ENCODE results near the gene DGKZ.

- TF ChIP-seq CTCF (conservative IDR thresholded peaks at IDR 0.05; ENCODE audit: low read depth in 2 of 2) (peak; percentile 71 to 85), REST (IDR thresholded peaks at IDR 0.05; ENCODE audit: unreplicated experiment) (no peak), NANOG (IDR thresholded peaks at IDR 0.05; ENCODE audit: borderline replicate concordance) (no peak), EZH2 (IDR thresholded peaks at IDR 0.05; ENCODE audit: low read depth, unreplicated experiment) (no peak), POLR2AphosphoS5 (IDR thresholded peaks at IDR 0.05; ENCODE audit: low read depth) (no peak), EZH2phosphoT487 (IDR thresholded peaks at IDR 0.05; ENCODE audit: unreplicated experiment) (no peak)
- TF ChIP-seq, protein P1, sequence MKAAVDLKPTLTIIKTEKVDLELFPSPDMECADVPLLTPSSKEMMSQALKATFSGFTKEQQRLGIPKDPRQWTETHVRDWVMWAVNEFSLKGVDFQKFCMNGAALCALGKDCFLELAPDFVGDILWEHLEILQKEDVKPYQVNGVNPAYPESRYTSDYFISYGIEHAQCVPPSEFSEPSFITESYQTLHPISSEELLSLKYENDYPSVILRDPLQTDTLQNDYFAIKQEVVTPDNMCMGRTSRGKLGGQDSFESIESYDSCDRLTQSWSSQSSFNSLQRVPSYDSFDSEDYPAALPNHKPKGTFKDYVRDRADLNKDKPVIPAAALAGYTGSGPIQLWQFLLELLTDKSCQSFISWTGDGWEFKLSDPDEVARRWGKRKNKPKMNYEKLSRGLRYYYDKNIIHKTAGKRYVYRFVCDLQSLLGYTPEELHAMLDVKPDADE (IDR thresholded peaks at IDR 0.05) = no peak
Measured at GRCh38 chr11:46410021-46410420, 62.8 kb downstream of the DGKZ start.

Data from GM23338 (cell line).